ENCODE results near the gene PDE9A. TPM values are rescaled to one million over a fixed set of nuclear protein-coding genes. Genes with fewer than 3 reads are reported as not detected.

Gene PDE9A
- total RNA-seq, 1 experiment from 2014 or later: 31.9 TPM

DNA sequence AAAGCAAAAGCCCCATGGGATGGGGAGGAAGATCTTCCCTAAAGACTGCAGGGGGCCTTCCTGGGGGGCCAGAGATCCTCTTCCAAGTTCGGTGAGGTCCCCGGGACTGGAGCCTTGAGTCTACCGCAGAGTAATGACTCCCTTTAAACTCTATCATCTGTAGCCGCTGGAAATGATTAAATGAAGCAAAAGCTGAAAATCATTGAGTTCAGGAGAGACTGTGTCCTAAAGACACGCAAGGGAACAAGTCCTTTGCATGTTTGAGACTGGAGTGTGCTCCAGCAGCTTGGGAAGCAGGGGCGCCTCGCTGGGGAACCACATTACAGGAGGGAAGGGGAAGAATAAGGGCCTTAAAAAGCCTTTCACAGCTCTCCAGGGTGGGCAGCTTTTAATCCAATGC lies 155.8 kb downstream of the PDE9A start:
- peaks cover 13% of the 10 kb centered on the region; the same call in 1 of the 2 replicates for H3K4me1 ChIP-seq (ENCODE audit: insufficient read depth, low read length)
- H2BK120ac ChIP-seq (ENCODE audit: low read depth, low read length, poor library complexity, severe bottlenecking): no peak overlapping the region
- no peak overlapping the region for H3T11ph ChIP-seq (ENCODE audit: low read length)
- no peaks in the 10 kb centered on the region for H3K27me3 ChIP-seq (ENCODE audit: insufficient read depth, low read length)
- no peak overlapping the region for H4K91ac ChIP-seq (ENCODE audit: insufficient read length, low read depth, low read length)
- no CpG with 5 or more reads among the region's 7 CpGs for WGBS (ENCODE audit: extremely low coverage, insufficient read length, low lambda C conversion rate)
- no peak overlapping the region for H2BK5ac ChIP-seq (ENCODE audit: insufficient read length, low read length)
- H4K8ac ChIP-seq (replicated peaks; ENCODE audit: insufficient read length, low read depth, low read length): no peak overlapping the region
- DNase-seq: no peak
- H4K5ac ChIP-seq (ENCODE audit: insufficient read length, low read depth, low read length): no peak overlapping the region
- no peak overlapping the region for H3K18ac ChIP-seq (ENCODE audit: insufficient read length, low read depth, low read length)
- H3K14ac ChIP-seq (ENCODE audit: insufficient read depth, low read length): no peak overlapping the region
- no peaks in the 10 kb centered on the region for H3K79me2 ChIP-seq (ENCODE audit: insufficient read depth, low read length)
- no peak overlapping the region for H2BK20ac ChIP-seq (ENCODE audit: low read depth, low read length, poor library complexity, severe bottlenecking)
- H3K23me2 ChIP-seq (ENCODE audit: insufficient read length, low read depth, low read length, poor library complexity, severe bottlenecking): no peaks in the 10 kb centered on the region
- H3K23ac ChIP-seq (ENCODE audit: insufficient read length, low read depth, low read length): no peak overlapping the region
- TF ChIP-seq, protein P1, sequence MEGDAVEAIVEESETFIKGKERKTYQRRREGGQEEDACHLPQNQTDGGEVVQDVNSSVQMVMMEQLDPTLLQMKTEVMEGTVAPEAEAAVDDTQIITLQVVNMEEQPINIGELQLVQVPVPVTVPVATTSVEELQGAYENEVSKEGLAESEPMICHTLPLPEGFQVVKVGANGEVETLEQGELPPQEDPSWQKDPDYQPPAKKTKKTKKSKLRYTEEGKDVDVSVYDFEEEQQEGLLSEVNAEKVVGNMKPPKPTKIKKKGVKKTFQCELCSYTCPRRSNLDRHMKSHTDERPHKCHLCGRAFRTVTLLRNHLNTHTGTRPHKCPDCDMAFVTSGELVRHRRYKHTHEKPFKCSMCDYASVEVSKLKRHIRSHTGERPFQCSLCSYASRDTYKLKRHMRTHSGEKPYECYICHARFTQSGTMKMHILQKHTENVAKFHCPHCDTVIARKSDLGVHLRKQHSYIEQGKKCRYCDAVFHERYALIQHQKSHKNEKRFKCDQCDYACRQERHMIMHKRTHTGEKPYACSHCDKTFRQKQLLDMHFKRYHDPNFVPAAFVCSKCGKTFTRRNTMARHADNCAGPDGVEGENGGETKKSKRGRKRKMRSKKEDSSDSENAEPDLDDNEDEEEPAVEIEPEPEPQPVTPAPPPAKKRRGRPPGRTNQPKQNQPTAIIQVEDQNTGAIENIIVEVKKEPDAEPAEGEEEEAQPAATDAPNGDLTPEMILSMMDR (conservative IDR thresholded peaks at IDR 0.05): no peak
- no peak overlapping the region for H3K4me2 ChIP-seq (ENCODE audit: insufficient read depth, insufficient read length, low read length)
- H3K4ac ChIP-seq (ENCODE audit: low read depth, low read length): no peak overlapping the region
- H2BK15ac ChIP-seq (ENCODE audit: low read depth, low read length): no peak overlapping the region
- H3K27ac ChIP-seq (ENCODE audit: insufficient read length, low read depth, low read length): no peak overlapping the region
- no peaks in the 10 kb centered on the region for H3K79me1 ChIP-seq (ENCODE audit: insufficient read depth, low read depth, low read length, poor library complexity, severe bottlenecking)
- H2AFZ ChIP-seq (ENCODE audit: low read length): no peak overlapping the region
- Mint-ChIP-seq H3K36me3 (ENCODE audit: insufficient read depth in 1 of 3, low read depth in 3 of 3) (peaks cover 0 to 6% (median 3%) of the 10 kb centered on the region in 3 experiments; a peak in 2 of 7 replicates), H3K27ac (no peak overlapping the region), H3K4me3 (no peak overlapping the region), H3K9me3 (peaks cover 7 to 11% of the 10 kb centered on the region in 2 experiments), H3K4me1 (peaks cover 6 to 69% of the 10 kb centered on the region in 2 experiments), H3K27me3 (ENCODE audit: low read depth) (peaks cover 7% of the 10 kb centered on the region)
- no peak overlapping the region for H3K9ac ChIP-seq (ENCODE audit: extremely low read depth, insufficient read length, low read length)
- no peak overlapping the region for H2AK5ac ChIP-seq (ENCODE audit: insufficient read length, low read length)
- no peak overlapping the region for H3K56ac ChIP-seq (ENCODE audit: insufficient read length, low read depth, low read length)
- H2BK12ac ChIP-seq (ENCODE audit: insufficient read length, low read depth, low read length): no peak overlapping the region
- no peaks in the 10 kb centered on the region for H4K20me1 ChIP-seq (ENCODE audit: control insufficient read depth, insufficient read depth, insufficient read length)
- H3K9me3 ChIP-seq (ENCODE audit: control insufficient read depth, low read depth, low read length): peaks cover 1% of the 10 kb centered on the region
